Activated T-cell treated with anti-CD3 and anti-CD28 coated beads for 1 hour (primary cell): ENCODE measurements around the gene NEUROD2.
A peak's percentile ranks its signal among the peaks of the same experiment; 100 is the strongest.

Experiments used
- DNase-seq: peaks from one replicate; pipeline ENCODE4 v3.0.0-alpha.2; 2020; ENCODE audit warnings: low read depth

Gene NEUROD2

GRCh38 chr17:39635614-39636176 lies 28.0 kb upstream of the NEUROD2 start:
- DNase-seq = no peak

GRCh38 chr17:39634384-39634871 lies 26.7 kb upstream of the NEUROD2 start:
- no peak for DNase-seq

- DNase-seq = no peak
Observed at GRCh38 chr17:39633570-39634183, 26.0 kb upstream of the NEUROD2 start.

GRCh38 chr17:39632153-39632941 lies 24.6 kb upstream of the NEUROD2 start:
- no peak for DNase-seq

GRCh38 chr17:39631403-39631802 lies 23.7 kb upstream of the NEUROD2 start:
- no peak for DNase-seq

- DNase-seq = no peak
Observed at GRCh38 chr17:39629898-39630297, 22.2 kb upstream of the NEUROD2 start.

GRCh38 chr17:39629494-39629880 lies 21.8 kb upstream of the NEUROD2 start:
- no peak for DNase-seq

GRCh38 chr17:39628655-39629493 lies 21.2 kb upstream of the NEUROD2 start:
- DNase-seq = no peak

- DNase-seq = no peak
Observed at GRCh38 chr17:39627712-39628516, 20.2 kb upstream of the NEUROD2 start.

GRCh38 chr17:39627047-39627711 lies 19.5 kb upstream of the NEUROD2 start:
- DNase-seq = no peak

- DNase-seq = no peak
Observed at GRCh38 chr17:39626171-39627046, 18.7 kb upstream of the NEUROD2 start, which contains the start of gene PPP1R1B. Gene PPP1R1B (plus strand): TSS chr17:39626952. CDS start chr17:39627393, 441 bp downstream.

- DNase-seq = no peak
Observed at GRCh38 chr17:39625198-39625785, 17.6 kb upstream of the NEUROD2 start.

GRCh38 chr17:39624313-39624712 lies 16.6 kb upstream of the NEUROD2 start:
- DNase-seq = no peak

- peak; percentile 84 for DNase-seq
Observed at GRCh38 chr17:39623356-39623950, 15.7 kb upstream of the NEUROD2 start.

- DNase-seq = no peak
Observed at GRCh38 chr17:39622380-39623006, 14.8 kb upstream of the NEUROD2 start.

- peak; percentile 89 for DNase-seq
Observed at GRCh38 chr17:39621523-39622379, 14.0 kb upstream of the NEUROD2 start.

GRCh38 chr17:39619786-39620101 lies 12.0 kb upstream of the NEUROD2 start:
- DNase-seq = no peak
